Head of caudate nucleus (tissue), 42 donors: ENCODE data around the gene TLL1.

Experiments used
- DNase-seq, 42 donors: peaks; one replicate each; pipeline versions ENCODE4 v3.0.0 to v3.0.0-alpha.2; 2020 to 2021; ENCODE audit warnings: mixed read lengths in 7 of 42
- intact Hi-C: fragments of 100-400 bp; cut with DNase I; formaldehyde crosslinking; loops from one replicate; pipeline ENCODE4 v1.15.0; 2022

Gene TLL1

DNA sequence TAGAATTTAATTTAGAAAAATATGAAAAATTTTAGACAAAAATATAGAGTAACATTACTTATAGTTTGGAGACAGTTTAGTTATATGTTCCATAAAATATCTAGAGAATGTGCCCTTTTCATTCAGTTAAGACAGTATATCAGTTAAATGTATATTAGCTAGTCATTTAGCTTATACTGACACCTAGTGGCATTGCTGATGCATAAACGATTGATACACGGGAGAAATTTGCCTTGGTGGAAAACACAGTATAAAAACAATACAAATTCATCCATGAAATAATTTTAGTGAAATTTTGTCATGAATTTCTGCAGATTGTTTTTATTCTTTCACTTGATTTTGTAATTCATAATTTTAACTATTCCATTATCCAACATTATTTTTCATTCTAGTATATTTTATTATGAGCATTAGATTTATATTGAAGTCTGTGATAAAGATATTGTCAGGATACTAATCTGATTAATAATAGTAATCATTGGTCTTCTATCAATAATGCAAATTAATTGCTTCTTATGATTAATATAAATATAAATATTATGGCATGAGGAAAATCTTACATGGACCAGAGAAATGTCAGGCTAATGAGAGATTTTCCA, 219.0 kb downstream of the TLL1 start:
- intact Hi-C loops: no loop called here
- DNase-seq: peak in 9 of 42 donors; percentile 4 to 39 (median 17)

DNA sequence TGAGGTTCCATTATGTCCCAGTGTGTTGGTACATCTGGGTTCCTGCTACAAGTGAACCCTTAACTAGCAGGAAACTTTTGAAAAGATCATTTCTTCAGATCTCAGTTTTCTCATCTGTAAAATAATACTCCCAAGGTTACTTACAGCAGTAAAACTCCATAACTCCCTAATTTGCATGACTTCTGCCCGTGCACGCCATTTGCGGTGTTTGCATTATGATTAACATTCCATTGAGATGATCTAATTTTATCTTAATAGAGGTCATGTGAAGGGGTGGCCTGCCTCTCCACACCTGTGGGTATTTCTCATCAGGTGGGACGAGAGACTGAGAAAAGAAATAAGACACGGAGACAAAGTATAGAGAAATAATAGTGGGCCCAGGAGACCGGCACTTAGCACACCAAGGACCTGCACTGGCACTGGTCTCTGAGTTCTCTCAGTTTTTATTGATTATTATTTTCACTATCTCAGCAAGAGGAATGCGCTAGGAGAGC, 219.8 kb downstream of the TLL1 start:
- DNase-seq: no peak
- intact Hi-C loops: no loop called here

DNA sequence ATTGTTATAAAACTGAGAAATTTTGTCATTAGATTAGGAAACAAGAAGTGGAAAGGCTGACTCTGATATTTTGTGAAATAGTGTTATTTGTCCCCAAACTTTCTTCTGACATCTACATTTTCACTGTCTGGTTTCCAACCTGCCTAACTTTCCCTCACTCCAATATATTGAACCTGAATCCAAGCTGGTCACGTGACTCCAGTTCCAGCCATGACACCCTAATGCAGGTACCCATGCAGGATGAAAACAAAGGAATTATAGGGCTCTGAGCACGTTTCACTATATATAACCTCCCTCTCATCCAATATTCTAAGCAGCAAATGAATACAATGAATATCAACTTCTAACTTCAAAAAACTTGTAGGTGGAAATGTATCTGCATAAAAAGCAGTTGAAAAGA, 231.6 kb downstream of the TLL1 start:
- no peak for DNase-seq
- intact Hi-C loops: no loop called here

DNA sequence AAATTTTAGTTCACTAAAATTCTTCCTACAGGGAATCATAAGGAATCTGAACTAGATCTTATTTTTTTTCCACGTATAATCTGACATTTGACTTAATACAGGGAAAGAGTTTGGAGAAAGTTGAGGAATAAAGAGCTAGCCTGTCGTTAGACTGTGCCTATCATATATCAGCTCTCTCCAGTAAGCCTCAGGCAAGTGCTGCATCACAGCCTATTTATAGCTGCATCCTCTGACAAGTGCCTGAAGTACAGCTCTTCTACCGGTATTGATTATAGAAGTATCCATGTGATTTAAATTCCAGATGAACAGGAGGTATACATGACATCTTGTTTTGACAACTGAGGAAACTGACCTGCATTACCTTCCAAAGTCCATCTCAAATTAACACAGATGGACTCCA, 248.9 kb downstream of the TLL1 start:
- intact Hi-C loops: no loop called here
- peak in 8 of 42 donors; percentile 9 to 44 (median 18) for DNase-seq

DNA sequence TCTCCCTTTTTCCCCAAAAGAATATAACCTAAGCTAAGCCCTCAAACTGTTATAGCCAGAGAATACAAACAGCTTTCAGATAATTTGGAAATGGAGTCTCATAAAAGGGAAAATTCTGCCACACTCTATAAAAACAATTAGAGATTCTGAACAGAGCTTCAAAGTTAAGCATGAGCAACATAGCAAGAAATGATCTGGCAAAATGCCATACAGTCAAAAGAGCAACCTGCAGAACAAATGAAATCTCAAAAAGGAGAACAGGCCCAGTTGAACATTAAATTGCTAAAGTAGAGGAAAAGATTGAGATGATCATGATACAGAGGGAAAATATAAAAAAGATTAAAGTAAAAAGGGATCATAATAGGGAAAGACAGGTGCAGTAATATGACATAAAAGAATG, 250.5 kb downstream of the TLL1 start:
- DNase-seq: no peak

DNA sequence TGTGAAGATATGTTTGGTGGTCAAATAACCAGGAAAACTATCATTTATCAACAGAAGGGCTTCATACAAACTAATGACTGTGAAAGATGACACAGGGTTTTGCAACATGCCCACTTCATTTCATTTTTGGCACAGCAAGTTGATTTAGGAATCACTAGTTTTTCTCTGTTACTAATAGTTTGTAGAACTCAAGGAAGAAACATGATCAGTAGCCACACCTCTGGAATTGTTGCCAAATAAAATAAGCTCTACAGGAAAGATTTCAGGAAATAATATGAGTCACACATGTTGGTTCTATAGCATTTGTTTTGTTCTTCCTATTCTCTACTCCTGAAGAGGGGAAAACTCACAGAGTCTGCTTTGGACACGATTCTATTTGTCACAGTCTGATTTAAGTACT, 255.4 kb downstream of the TLL1 start:
- intact Hi-C loops: no loop called here
- no peak for DNase-seq

More for the DNA sequence above, 250.5 kb downstream of the TLL1 start:
- intact Hi-C loops: no loop called here

DNA sequence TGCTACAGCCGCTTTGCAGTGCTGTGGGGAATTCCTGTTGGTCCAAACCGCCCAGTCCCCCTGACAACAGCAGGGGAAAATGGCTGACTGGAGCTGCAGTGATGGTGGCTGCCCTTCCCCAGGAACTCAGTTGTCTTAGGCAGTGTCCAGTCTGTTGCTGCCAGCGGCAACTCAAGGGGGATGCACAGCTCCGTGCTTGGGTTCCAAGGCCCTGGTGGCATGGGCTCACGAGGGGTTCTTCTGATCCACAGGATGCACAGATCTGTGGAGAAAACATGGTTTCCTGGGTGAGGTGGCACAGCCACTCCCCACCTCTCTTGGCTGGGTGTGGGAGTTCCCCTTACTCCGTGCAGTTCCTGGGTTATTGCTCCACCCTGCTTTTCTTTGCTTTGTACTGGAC, 261.2 kb downstream of the TLL1 start:
- intact Hi-C loops: no loop called here

DNA sequence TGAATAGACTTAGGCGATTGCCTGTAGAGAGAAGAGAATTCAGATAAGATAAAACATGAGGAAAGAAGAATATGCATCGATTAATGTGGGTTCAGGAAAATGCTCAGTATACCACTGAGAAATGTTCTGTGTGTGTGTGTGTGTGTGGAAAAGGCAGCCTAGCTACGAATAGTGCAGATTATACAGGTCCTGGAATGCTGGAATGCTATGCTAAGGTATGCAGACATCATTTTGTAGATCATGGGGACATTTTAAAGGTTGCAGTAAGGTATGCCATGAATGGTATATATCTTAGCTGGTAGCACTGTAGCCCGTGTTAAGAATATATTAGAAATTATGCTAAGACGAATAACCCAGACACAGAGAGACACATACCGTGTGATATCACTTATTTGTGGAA, 267.9 kb downstream of the TLL1 start:
- DNase-seq: no peak
- intact Hi-C loops: no loop called here

More for the DNA sequence above, 261.2 kb downstream of the TLL1 start:
- no peak for DNase-seq

DNA sequence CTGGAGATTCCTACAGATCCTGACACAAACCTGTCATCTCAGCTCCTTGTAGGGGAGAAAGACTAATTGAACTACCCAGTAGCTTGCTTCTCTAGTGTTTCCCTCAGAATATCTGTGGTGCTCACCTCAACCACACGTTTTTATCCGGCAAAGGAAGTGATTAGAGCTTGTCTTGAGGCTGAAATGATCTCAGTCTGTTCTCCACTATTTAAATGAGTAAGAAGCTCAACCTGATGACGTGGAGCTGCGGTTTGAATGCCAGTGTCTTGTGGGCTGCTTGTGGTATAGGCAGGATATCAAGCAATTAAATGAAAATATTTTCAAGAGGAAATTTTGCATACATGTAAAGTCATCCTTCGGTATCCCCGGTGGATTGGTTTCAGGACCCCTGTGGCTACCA, 270.2 kb downstream of the TLL1 start:
- no peak for DNase-seq
- intact Hi-C loops: no loop called here

DNA sequence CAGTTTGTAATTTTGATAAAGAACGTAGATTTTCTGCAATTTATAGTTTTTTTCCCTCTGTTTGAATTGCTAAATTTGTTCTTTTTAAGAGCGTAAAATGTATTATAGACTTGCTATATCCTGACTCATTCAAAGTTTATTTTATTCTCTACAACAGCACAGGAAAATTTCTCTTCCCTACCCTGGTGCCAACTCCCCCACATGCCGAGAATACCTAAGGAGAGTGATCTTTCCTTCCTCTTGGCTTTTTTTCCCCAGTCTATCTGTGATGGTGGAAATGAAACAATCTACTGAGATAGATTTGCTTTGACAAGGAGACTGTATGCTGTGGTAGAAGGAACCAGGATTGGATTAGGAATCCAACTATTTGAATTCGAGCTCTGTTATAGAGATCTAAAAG, 271.6 kb downstream of the TLL1 start:
- DNase-seq: peak in 9 of 42 donors; percentile 12 to 57 (median 20)
- intact Hi-C loops: no loop called here

DNA sequence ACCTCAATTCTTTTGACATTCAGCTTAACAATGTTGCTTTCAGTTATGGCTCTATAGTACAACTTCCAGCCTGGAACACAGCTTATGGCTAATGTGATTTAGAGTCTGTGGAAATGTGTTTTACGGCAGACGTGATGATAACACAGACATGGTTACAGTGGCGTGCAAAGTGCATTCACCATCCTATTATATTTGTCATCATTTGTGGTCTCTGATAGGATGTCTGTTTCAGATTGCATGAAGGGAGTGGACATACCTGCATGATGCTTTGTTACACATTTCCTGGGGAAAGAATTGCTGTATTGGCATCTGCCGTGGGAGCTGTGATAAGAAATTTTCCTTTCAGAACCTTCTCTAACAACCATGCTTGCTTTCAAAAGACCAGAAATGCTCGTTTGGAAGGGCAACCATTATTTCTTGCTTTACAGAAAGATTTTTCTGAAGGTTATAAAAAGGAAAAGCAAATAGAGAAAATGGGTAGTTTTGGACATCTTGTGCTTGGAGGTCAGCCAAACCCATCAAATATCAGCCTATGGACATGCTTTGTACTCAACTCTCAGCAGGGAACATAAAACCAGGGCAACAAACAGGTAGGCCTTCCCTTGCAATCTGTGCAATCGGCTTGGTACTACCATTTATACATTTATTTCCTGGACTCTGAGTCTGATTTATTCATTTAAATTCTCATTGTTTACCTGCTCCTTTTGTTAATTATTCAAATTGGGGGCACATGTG, 273.9 kb downstream of the TLL1 start:
- DNase-seq: no peak
- intact Hi-C loops: no loop called here
